Adipocyte (in vitro differentiated cells): ENCODE results near the gene KBTBD8.

Experiments
- DNase-seq: peaks from one replicate; pipeline ENCODE4 v3.0.0-alpha.2; 2015; ENCODE audit warnings: low read depth
- H3K27me3 ChIP-seq: replicated peaks from 2 replicates; pipeline ENCODE4 v1.7.0; 2013; ENCODE audit warnings: mild to moderate bottlenecking, low read length, moderate library complexity; ENCODE audit not compliant: control insufficient read depth, insufficient read depth
- H3K36me3 ChIP-seq: 2 replicates; pipeline ENCODE4 v1.7.0; 2013; ENCODE audit warnings: low read length, mild to moderate bottlenecking, moderate library complexity; ENCODE audit not compliant: control insufficient read depth, insufficient read depth, severe bottlenecking
- H3K4me1 ChIP-seq: 2 replicates; pipeline ENCODE4 v1.7.0; 2013; ENCODE audit warnings: mild to moderate bottlenecking, low read length, moderate library complexity; ENCODE audit not compliant: control insufficient read depth, insufficient read depth
- H3K4me3 ChIP-seq: 2 replicates; pipeline ENCODE4 v1.7.0; 2013; ENCODE audit warnings: mild to moderate bottlenecking, low read length, moderate library complexity
- H3K9ac ChIP-seq: 2 replicates; pipeline ENCODE4 v1.7.0; 2013; ENCODE audit warnings: mild to moderate bottlenecking, low read length, moderate library complexity
- H3K9me3 ChIP-seq: 2 replicates; pipeline ENCODE4 v1.7.0; 2013; ENCODE audit warnings: mild to moderate bottlenecking, low read length, moderate library complexity; ENCODE audit not compliant: control insufficient read depth

The KBTBD8 gene

DNA sequence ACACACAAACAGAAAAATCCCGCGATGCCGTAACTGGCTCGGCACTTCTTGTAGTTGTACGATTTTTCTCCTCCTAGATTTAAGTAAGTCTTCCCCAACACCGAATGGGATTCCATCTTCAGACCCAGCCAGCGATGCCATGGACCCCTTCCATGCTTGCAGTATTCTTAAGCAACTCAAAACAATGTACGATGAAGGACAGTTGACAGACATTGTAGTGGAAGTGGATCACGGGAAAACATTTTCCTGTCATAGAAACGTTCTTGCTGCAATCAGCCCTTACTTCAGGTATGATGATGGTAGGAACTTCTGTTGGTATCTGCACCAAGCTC is 763 bp downstream of the KBTBD8 start:
- Histone ChIP-seq H3K36me3 (no peaks in the 10 kb centered on the region), H3K4me1 (peaks cover 12% of the 10 kb centered on the region), H3K9ac (peak overlapping the region; percentile 78), H3K9me3 (no peaks in the 10 kb centered on the region), H3K27me3 (no peaks in the 10 kb centered on the region), H3K4me3 (peak overlapping the region; percentile 95)
- DNase-seq = no peak

DNA sequence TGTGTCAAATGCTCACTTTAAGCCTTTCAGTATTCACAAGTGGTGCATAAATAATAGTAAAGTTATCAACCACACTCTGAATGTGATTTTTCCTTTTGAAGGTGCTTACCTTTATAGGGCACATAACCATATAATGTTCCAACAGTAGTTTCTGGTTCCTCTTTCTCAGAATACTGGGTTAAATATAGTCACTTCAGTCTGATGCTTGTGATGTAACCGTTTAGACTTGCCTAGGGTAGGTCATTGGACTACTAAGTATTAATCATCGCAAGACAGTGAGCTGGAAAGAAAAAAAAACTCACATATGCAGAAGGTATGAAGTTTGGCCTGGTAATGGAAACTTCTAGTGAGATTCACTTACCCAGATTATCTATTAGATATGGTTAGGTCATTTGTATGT is 1.9 kb downstream of the KBTBD8 start:
- H3K27me3 ChIP-seq = no peaks in the 10 kb centered on the region
- H3K36me3 ChIP-seq = no peaks in the 10 kb centered on the region
- no peaks in the 10 kb centered on the region for H3K9me3 ChIP-seq
- H3K4me3 ChIP-seq = no peak overlapping the region
- no peak overlapping the region for H3K9ac ChIP-seq
- H3K4me1 ChIP-seq = peaks cover 12% of the 10 kb centered on the region
- DNase-seq = no peak

DNA sequence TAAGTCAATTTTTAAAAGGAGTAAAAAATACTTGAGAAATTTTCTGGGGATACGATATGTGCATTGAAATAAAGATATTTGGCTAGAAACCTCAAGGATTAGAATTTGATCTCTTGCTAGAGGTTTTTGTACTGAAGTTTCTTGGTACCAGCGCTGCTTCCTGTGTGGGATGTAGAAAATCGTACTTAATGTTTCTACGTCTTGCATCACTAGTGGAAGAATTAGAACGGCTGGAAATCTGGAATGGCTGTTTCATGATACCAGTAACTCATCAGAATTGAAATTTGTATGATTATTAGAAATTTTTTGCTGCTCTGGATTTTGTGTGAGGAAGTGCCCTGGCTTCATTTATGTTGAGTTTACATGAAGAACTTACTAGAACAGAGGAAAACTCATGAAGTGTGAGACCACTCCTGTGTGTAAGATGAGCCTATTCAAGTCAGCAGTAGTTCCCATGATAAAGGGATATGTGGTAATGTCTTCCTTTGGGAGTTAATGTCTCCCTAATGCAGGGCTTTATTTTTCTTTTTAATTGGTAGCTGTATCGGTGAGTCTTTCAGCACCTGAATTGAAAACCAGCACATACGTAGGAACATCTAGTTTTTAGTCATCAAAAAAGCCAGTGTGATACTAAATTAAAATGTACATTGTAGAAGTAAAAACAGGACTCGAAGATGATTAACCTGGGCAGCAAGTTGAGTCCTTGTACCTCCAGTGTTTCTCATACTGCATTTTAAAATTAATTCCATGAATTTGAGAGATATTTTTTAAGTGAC is 3.2 kb downstream of the KBTBD8 start:
- Histone ChIP-seq H3K4me1 (peaks cover 12% of the 10 kb centered on the region), H3K9ac (no peak overlapping the region), H3K4me3 (no peak overlapping the region), H3K9me3 (no peaks in the 10 kb centered on the region), H3K36me3 (no peaks in the 10 kb centered on the region), H3K27me3 (no peaks in the 10 kb centered on the region)
- DNase-seq = no peak

DNA sequence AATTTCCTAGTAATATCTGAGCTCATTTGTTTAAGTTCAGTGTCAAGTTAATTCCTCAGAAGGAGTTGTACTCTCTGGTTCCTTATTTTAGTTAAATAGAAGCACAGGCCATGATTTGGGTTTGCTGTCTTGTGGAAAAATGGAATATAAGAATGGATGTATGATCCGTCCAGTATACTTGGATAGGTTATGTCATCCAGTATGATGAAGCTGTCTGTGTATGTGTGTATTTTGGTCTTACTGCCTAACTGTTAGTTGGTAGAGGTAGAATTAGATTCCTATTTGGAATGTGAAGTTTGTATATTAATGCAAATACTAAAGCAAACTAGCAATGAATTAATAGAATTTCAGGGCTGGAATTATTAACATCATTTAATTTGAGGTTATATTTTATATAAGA is 7.9 kb downstream of the KBTBD8 start:
- Histone ChIP-seq H3K4me3 (no peak overlapping the region), H3K27me3 (no peaks in the 10 kb centered on the region), H3K36me3 (peaks cover 4% of the 10 kb centered on the region), H3K4me1 (no peaks in the 10 kb centered on the region), H3K9ac (no peak overlapping the region), H3K9me3 (no peaks in the 10 kb centered on the region)
- no peak for DNase-seq

DNA sequence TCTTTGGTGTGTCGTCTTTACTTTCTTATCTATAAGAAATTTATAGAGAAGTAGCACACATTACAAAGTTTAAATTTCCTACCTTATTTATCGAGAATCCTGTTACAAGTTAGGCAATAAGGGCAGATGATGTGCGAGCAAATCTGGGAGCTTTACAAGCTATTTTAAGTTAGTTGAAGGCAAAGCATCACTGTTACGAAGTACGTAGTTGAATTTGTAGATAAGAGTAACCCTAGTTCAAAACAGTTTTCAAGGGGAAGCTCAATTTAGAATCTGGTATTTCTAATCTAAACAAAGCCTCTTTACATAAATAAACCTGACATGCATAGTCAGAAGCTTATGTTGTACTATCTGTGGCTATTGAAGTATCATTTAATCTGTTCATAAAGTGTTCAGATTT is 8.4 kb downstream of the KBTBD8 start:
- Histone ChIP-seq H3K4me1 (no peaks in the 10 kb centered on the region), H3K27me3 (no peaks in the 10 kb centered on the region), H3K9ac (no peak overlapping the region), H3K9me3 (no peaks in the 10 kb centered on the region), H3K4me3 (no peak overlapping the region), H3K36me3 (peaks cover 4% of the 10 kb centered on the region)
- DNase-seq = peak; percentile 68

DNA sequence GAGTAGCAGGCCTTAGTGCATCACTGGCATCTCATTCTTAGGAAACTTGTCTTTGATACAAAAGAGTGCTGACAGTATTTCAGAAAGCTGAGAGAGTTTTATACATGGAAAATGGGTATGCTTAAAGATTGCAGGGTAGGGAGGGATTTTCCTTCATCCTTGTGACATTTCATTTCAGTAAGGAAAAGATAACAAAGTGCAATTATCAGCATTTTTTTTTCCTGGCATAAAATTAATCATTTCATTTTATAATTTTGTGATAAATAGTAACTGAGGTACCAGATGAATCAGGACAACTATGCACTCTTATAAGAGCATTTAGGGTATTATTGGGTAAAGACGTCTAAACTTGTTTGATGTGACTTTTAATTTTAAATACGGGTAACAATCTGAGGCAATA is 10.3 kb downstream of the KBTBD8 start:
- Histone ChIP-seq H3K36me3 (peaks cover 4% of the 10 kb centered on the region), H3K9me3 (no peaks in the 10 kb centered on the region), H3K4me3 (no peak overlapping the region), H3K9ac (no peak overlapping the region), H3K27me3 (no peaks in the 10 kb centered on the region), H3K4me1 (no peaks in the 10 kb centered on the region)
- no peak for DNase-seq

DNA sequence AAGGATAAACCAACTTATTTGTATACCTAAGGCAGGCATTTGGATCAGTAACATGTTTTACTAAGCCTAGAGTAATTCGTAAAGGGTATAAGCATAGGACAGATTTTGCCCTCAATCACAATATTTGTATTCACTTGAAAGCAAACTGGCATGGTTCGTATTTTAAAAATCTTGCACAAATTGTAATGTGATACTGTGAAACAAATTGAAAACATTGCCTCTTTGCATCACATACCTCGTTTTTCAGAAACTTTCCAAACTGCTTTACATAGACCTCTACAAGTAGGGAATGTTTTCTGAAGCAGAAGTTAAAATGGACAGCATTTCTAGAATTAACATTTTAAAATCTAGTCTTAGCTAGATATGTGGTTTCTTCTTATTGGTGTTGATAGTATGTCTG is 11.6 kb downstream of the KBTBD8 start:
- peaks cover 4% of the 10 kb centered on the region for H3K36me3 ChIP-seq
- H3K4me1 ChIP-seq = no peaks in the 10 kb centered on the region

DNA sequence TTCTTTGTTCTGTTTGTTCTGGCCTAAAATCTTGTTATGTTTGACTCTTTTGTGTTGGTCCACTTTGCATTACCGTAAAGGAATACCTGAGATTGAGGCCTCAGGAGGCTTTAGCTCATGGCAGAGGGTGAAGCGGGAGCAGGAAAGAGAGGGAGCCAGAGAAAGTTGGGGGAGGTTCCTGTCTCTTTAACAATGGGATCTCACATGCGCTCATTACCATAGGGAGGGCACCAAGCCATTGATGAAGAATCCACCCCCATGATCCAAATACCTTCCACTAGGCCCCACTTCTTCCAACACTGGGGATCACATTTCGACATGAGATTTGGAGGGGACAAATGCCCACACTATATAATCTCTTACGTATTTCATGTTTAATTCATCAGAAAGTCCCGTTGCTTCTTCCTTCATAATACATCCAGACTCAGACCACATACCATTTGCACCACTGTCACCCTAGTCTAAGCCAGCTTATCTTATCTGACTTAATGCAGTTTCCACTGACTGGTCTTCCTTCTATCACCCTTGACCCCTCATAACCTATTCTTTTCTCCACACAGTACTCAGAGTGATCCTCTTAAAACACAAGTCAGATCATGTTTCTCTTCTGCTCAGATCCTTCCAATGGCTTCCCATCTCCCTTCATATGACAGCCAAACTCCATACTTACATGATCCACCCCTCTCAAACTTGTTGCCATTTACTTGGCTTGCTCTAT is 13.5 kb downstream of the KBTBD8 start:
- H3K36me3 ChIP-seq = peaks cover 4% of the 10 kb centered on the region
- H3K9me3 ChIP-seq = no peaks in the 10 kb centered on the region
- H3K4me1 ChIP-seq = peaks cover under 1% of the 10 kb centered on the region
- H3K27me3 ChIP-seq = no peaks in the 10 kb centered on the region
- DNase-seq = no peak
- no peak overlapping the region for H3K9ac ChIP-seq
- H3K4me3 ChIP-seq = no peak overlapping the region

More for the DNA sequence above, 11.6 kb downstream of the KBTBD8 start:
- peak; percentile 75 for DNase-seq
- H3K27me3 ChIP-seq = no peaks in the 10 kb centered on the region
- H3K9me3 ChIP-seq = no peaks in the 10 kb centered on the region
- H3K4me3 ChIP-seq = no peak overlapping the region
- H3K9ac ChIP-seq = no peak overlapping the region

DNA sequence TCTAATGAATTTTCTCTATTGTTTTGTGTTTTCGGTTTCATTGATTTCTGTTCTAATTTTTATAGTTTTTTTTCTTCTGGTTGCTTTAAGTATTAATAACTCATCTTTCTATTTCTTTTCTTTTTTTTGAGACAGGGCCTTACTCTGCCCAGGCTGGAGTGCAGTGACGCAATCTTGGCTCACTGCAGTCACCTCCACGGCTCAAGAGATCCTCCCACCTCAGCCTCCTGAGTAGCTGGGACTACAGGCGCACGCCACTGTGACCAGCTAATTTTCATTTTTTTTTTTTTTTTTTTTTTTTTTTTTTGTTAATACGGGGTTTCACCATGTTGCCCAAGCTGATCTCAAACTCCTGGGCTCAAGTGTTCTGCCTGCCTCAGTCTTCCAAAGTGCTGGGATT is 14.5 kb downstream of the KBTBD8 start:
- no peak overlapping the region for H3K4me3 ChIP-seq
- no peaks in the 10 kb centered on the region for H3K9me3 ChIP-seq
- H3K4me1 ChIP-seq = peaks cover 9% of the 10 kb centered on the region
- H3K27me3 ChIP-seq = no peaks in the 10 kb centered on the region
- peaks cover 4% of the 10 kb centered on the region for H3K36me3 ChIP-seq
- DNase-seq = no peak
- no peak overlapping the region for H3K9ac ChIP-seq

DNA sequence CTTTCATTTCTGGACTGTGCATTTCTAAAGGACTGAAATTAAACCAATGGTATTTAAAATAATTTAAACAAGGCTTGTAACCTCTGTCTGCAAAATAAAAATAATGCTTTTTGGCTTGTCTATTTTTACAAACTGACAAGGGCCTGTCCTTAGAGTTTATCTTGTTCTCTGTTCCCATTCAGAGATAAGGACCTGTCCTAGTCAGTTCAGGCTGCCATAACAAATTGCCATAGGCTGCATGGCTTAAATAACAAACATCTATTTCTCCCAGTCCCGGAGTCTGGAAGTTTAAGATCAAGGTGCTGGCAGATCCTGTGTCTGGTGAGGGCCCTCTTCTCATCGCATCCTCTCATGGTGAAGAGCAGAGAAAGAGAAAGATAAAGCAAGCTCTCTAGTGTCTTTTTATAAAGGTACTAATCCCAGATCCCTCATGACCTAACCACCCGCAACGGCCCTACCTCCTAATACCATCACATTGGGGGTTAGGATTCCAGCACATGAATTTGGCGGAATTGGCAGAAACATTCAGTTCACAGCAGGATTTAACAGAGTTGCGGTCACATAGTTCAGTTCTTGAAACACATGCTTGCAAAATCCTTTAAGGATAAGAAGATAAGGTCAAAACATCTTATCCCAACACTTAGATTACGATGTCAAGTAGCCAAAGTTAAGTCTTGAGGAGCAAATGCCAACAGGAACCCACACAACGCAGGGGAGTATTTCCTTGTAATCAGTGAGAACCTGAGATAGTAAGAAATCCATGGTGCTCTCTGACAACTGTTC is 17.8 kb downstream of the KBTBD8 start:
- DNase-seq = no peak
- Histone ChIP-seq H3K4me1 (peaks cover 14% of the 10 kb centered on the region), H3K9ac (no peak overlapping the region), H3K9me3 (no peaks in the 10 kb centered on the region), H3K36me3 (no peaks in the 10 kb centered on the region), H3K4me3 (no peak overlapping the region), H3K27me3 (no peaks in the 10 kb centered on the region)

DNA sequence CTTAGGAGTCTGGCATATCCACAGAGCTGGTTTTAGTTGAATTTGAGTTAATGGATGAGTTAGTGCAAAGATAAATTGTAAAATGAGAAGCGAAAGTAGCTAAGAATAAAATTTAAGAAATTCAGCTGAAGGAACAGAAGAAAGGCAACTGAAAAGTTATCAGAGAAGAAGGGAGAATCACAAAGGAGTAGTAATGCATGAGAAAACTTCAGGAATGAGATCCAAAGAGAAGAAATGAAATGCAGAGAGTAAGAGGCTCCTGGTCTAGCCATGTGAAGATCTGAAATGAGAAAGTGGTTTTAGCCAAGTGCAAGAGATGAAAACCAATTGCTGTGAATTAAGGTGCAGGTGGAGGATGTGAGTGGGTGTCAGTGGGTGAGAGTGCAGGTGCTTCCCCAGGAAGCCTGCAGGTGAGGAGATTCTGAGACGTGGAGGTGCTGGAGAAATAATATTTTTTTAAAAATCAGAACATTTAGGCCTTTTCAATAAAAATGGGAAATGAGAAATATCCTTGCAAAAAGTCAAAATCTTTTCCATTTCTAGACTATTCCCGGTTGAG is 18.5 kb downstream of the KBTBD8 start:
- Histone ChIP-seq H3K4me3 (no peak overlapping the region), H3K9me3 (no peaks in the 10 kb centered on the region), H3K4me1 (peaks cover 14% of the 10 kb centered on the region), H3K36me3 (no peaks in the 10 kb centered on the region), H3K27me3 (no peaks in the 10 kb centered on the region), H3K9ac (no peak overlapping the region)
- no peak for DNase-seq
